Osteocyte (in vitro differentiated cells): ENCODE results near the gene DMD. TPM values are rescaled to one million over a fixed set of nuclear protein-coding genes. Genes with fewer than 3 reads are reported as not detected.

Experiments used
- DNase-seq: peaks from one replicate; pipeline ENCODE4 v3.0.0; 2021; ENCODE audit warnings: mixed read lengths; ENCODE audit not compliant: unreplicated experiment; ENCODE audit errors: extremely low spot score
- H3K27ac Mint-ChIP-seq: one replicate; pipeline ENCODE4 v1.8.0; 2021; ENCODE audit warnings: mild to moderate bottlenecking, mixed read lengths; ENCODE audit not compliant: unreplicated experiment
- H3K27me3 Mint-ChIP-seq: one replicate; pipeline ENCODE4 v1.8.0; 2021; ENCODE audit warnings: mixed read lengths; ENCODE audit not compliant: unreplicated experiment
- H3K36me3 Mint-ChIP-seq: one replicate; pipeline ENCODE4 v1.8.0; 2021; ENCODE audit warnings: mixed read lengths; ENCODE audit not compliant: unreplicated experiment
- H3K4me1 Mint-ChIP-seq: one replicate; pipeline ENCODE4 v1.8.0; 2021; ENCODE audit warnings: mixed read lengths; ENCODE audit not compliant: unreplicated experiment
- H3K4me3 Mint-ChIP-seq: one replicate; pipeline ENCODE4 v1.8.0; 2021; ENCODE audit warnings: mild to moderate bottlenecking, moderate library complexity, mixed read lengths; ENCODE audit not compliant: unreplicated experiment
- H3K9me3 Mint-ChIP-seq: one replicate; pipeline ENCODE4 v1.8.0; 2021; ENCODE audit warnings: mixed read lengths; ENCODE audit not compliant: unreplicated experiment
- total RNA-seq: library from RNA; stranded (reverse); gene quantifications from 2 replicates; pipeline ENCODE4 v1.2.1, GENCODE V29; 2021
- TF ChIP-seq, protein P1 (sequence below): fragments of 200-600 bp; sonication (generic); IDR thresholded peaks from 2 replicates; pipeline ENCODE4 v1.5.0; 2021; ENCODE audit warnings: antibody characterized with exemption, mild to moderate bottlenecking, moderate library complexity

Gene DMD
- total RNA-seq, 1 donor from 2014 or later: 317 TPM

GRCh38 chrX:31340587-31340986 lies 1870.8 kb downstream of the DMD start:
- Mint-ChIP-seq H3K9me3 (peaks cover 14% of the 10 kb centered on the region), H3K27me3 (no peaks in the 10 kb centered on the region), H3K27ac (no peak overlapping the region), H3K4me1 (peaks cover 42% of the 10 kb centered on the region), H3K4me3 (no peak overlapping the region), H3K36me3 (no peaks in the 10 kb centered on the region)
- no peak for DNase-seq
- TF ChIP-seq, protein P1, sequence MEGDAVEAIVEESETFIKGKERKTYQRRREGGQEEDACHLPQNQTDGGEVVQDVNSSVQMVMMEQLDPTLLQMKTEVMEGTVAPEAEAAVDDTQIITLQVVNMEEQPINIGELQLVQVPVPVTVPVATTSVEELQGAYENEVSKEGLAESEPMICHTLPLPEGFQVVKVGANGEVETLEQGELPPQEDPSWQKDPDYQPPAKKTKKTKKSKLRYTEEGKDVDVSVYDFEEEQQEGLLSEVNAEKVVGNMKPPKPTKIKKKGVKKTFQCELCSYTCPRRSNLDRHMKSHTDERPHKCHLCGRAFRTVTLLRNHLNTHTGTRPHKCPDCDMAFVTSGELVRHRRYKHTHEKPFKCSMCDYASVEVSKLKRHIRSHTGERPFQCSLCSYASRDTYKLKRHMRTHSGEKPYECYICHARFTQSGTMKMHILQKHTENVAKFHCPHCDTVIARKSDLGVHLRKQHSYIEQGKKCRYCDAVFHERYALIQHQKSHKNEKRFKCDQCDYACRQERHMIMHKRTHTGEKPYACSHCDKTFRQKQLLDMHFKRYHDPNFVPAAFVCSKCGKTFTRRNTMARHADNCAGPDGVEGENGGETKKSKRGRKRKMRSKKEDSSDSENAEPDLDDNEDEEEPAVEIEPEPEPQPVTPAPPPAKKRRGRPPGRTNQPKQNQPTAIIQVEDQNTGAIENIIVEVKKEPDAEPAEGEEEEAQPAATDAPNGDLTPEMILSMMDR: no peak

GRCh38 chrX:31338991-31339350 lies 1872.4 kb downstream of the DMD start:
- Mint-ChIP-seq H3K27ac (peak overlapping the region; percentile 71), H3K27me3 (no peaks in the 10 kb centered on the region), H3K9me3 (peaks cover 12% of the 10 kb centered on the region), H3K36me3 (peaks cover 2% of the 10 kb centered on the region), H3K4me1 (peaks cover 48% of the 10 kb centered on the region), H3K4me3 (no peak overlapping the region)
- no peak for DNase-seq
- TF ChIP-seq, protein P1: no peak

DNA sequence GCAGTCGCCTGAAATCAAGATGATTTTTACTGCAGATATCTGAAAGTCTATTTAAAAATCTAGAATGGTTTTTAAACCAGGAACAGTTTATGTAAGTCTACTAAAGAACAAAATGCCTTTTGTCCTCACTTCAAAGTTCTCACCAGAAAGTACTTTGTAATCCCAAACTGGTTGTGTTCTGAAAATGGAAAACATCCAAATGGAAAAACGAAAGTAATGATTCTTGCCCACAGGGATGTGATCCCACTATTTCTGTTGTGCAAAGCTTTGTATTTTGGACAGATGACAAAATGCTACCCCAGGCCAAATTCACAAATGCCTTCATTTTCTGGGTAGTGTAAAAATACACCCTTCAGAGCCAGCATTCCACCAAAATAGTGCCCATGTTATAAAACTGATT lies 1874.0 kb downstream of the DMD start:
- Mint-ChIP-seq H3K36me3 (peaks cover 2% of the 10 kb centered on the region), H3K27me3 (no peaks in the 10 kb centered on the region), H3K9me3 (peaks cover 12% of the 10 kb centered on the region), H3K4me3 (no peak overlapping the region), H3K4me1 (peaks cover 52% of the 10 kb centered on the region), H3K27ac (peak overlapping the region; percentile 83)
- DNase-seq: no peak
- TF ChIP-seq, protein P1: no peak

GRCh38 chrX:31336419-31336818 lies 1874.9 kb downstream of the DMD start:
- Mint-ChIP-seq H3K4me3 (no peak overlapping the region), H3K9me3 (peaks cover 12% of the 10 kb centered on the region), H3K4me1 (peaks cover 57% of the 10 kb centered on the region), H3K27me3 (no peaks in the 10 kb centered on the region), H3K36me3 (peaks cover 2% of the 10 kb centered on the region), H3K27ac (peak overlapping the region; percentile 7)
- TF ChIP-seq, protein P1: no peak
- DNase-seq: no peak

GRCh38 chrX:31334997-31335396 lies 1876.4 kb downstream of the DMD start:
- no peak for DNase-seq
- Mint-ChIP-seq H3K27ac (peak overlapping the region; percentile 69), H3K4me1 (peaks cover 65% of the 10 kb centered on the region), H3K27me3 (no peaks in the 10 kb centered on the region), H3K9me3 (peaks cover 9% of the 10 kb centered on the region), H3K36me3 (peaks cover 2% of the 10 kb centered on the region), H3K4me3 (no peak overlapping the region)
- TF ChIP-seq, protein P1: no peak
